Neural cell (in vitro differentiated cells): ENCODE data around the gene SPP1.

ENCODE experiments used
- TAF1 ChIP-seq: IDR thresholded peaks from 2 replicates; pipeline ENCODE4 v1.6.1; 2012; ENCODE audit warnings: low read depth
- TF ChIP-seq, protein P1 (sequence below): fragments of 450-650 bp; IDR thresholded peaks from 2 replicates; pipeline ENCODE4 v1.5.1; 2014; ENCODE audit warnings: antibody characterized with exemption, mild to moderate bottlenecking, moderate library complexity; ENCODE audit not compliant: poor library complexity, severe bottlenecking
- TF ChIP-seq, protein P2 (sequence below): IDR thresholded peaks from 2 replicates; pipeline ENCODE4 v1.6.1; 2012; ENCODE audit warnings: borderline replicate concordance

DNA sequence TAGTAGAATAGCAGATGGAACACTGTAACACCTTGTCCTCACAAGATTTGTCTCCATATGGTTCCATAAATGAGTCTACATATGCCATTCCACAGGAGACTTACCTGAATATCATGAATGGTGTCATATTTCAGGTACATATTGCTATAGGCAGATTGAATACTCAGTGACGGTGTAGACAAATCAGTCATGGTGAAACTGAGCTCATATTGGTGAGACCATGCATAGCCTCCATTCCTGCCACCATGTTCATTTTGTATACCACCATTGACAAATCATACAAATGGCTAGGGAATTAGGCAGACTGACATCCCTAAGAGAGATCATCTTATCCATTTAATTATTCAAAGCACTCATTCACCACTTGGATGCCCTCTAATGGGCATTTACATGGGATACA lies 38.0 kb upstream of the SPP1 start:
- TF ChIP-seq, protein P1, sequence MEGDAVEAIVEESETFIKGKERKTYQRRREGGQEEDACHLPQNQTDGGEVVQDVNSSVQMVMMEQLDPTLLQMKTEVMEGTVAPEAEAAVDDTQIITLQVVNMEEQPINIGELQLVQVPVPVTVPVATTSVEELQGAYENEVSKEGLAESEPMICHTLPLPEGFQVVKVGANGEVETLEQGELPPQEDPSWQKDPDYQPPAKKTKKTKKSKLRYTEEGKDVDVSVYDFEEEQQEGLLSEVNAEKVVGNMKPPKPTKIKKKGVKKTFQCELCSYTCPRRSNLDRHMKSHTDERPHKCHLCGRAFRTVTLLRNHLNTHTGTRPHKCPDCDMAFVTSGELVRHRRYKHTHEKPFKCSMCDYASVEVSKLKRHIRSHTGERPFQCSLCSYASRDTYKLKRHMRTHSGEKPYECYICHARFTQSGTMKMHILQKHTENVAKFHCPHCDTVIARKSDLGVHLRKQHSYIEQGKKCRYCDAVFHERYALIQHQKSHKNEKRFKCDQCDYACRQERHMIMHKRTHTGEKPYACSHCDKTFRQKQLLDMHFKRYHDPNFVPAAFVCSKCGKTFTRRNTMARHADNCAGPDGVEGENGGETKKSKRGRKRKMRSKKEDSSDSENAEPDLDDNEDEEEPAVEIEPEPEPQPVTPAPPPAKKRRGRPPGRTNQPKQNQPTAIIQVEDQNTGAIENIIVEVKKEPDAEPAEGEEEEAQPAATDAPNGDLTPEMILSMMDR: no peak
- TF ChIP-seq, protein P2, sequence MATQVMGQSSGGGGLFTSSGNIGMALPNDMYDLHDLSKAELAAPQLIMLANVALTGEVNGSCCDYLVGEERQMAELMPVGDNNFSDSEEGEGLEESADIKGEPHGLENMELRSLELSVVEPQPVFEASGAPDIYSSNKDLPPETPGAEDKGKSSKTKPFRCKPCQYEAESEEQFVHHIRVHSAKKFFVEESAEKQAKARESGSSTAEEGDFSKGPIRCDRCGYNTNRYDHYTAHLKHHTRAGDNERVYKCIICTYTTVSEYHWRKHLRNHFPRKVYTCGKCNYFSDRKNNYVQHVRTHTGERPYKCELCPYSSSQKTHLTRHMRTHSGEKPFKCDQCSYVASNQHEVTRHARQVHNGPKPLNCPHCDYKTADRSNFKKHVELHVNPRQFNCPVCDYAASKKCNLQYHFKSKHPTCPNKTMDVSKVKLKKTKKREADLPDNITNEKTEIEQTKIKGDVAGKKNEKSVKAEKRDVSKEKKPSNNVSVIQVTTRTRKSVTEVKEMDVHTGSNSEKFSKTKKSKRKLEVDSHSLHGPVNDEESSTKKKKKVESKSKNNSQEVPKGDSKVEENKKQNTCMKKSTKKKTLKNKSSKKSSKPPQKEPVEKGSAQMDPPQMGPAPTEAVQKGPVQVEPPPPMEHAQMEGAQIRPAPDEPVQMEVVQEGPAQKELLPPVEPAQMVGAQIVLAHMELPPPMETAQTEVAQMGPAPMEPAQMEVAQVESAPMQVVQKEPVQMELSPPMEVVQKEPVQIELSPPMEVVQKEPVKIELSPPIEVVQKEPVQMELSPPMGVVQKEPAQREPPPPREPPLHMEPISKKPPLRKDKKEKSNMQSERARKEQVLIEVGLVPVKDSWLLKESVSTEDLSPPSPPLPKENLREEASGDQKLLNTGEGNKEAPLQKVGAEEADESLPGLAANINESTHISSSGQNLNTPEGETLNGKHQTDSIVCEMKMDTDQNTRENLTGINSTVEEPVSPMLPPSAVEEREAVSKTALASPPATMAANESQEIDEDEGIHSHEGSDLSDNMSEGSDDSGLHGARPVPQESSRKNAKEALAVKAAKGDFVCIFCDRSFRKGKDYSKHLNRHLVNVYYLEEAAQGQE: no peak
- no peak for TF ChIP-seq TAF1
